Measurements from ENCODE around the gene KIAA1614.

- no peak for TF ChIP-seq POLR2A (IDR thresholded peaks at IDR 0.05)
- TF ChIP-seq CTCF (IDR thresholded peaks at IDR 0.05), result no peak
Measured at GRCh38 chr1:180946056-180946455, 33.4 kb downstream of the KIAA1614 start.

All from breast epithelium (tissue), 3 donors.